HG03354 (cell line): Measurements from ENCODE around the gene ERLEC1.
"Not testable (repeated sequence)": the region's sequence is repeated elsewhere in the genome, so short reads cannot be mapped to it uniquely, and the experiment has no call there.

Source experiments
- ATAC-seq: cut with Tn5 transposase; IDR thresholded peaks from one replicate; pipeline ENCODE4 v1.9.1; 2021; ENCODE audit warnings: mild to moderate bottlenecking; ENCODE audit not compliant: unreplicated experiment, poor library complexity, severe bottlenecking

Gene ERLEC1, protein sequence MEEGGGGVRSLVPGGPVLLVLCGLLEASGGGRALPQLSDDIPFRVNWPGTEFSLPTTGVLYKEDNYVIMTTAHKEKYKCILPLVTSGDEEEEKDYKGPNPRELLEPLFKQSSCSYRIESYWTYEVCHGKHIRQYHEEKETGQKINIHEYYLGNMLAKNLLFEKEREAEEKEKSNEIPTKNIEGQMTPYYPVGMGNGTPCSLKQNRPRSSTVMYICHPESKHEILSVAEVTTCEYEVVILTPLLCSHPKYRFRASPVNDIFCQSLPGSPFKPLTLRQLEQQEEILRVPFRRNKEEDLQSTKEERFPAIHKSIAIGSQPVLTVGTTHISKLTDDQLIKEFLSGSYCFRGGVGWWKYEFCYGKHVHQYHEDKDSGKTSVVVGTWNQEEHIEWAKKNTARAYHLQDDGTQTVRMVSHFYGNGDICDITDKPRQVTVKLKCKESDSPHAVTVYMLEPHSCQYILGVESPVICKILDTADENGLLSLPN

DNA sequence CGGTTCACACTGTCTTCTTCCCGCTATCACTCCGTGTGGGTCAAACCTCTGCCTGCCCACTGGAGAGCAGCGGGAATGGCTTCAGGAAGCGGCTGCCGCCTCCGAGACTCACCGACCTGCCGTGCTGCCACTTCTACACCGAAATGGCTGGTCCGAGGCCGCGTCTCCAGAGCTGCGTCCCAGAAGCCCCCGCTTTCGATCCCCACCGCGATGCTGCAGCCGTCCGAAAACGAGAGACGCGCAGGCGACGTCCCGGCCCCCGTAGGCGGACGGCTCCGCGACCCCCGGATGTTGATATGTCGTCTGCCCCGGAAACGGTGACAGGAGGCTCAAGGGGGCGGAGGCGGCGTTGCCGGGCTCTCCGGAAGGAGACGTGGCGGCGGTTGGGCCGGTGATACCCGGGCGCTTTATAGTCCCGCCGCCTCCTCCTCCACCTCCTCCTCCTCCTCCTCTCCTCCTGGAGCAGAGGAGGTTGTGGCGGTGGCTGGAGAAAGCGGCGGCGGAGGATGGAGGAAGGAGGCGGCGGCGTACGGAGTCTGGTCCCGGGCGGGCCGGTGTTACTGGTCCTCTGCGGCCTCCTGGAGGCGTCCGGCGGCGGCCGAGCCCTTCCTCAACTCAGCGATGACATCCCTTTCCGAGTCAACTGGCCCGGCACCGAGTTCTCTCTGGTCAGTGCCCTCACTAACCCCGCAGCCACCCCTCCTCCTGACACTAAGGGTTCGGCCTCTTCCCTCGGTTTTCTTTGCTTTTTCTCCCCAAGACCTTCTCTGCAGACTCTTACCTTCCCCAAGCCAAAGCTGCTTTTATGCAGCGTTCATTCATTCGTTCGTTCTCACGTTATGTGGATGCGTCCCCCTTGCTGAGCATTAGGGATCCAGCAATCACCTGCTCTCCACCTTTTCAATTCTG lies at the start of gene ERLEC1, which contains the start of gene ASB3:
Gene ERLEC1 (plus strand): TSS at position 340 of the 909 bp plus-strand sequence. CDS start 167 bp downstream, at position 507.
Gene ASB3 (minus strand): TSS at position 249 of the 909 bp plus-strand sequence. CDS start 21,381 bp downstream, outside the sequence.
- peak; percentile 97 for ATAC-seq

DNA sequence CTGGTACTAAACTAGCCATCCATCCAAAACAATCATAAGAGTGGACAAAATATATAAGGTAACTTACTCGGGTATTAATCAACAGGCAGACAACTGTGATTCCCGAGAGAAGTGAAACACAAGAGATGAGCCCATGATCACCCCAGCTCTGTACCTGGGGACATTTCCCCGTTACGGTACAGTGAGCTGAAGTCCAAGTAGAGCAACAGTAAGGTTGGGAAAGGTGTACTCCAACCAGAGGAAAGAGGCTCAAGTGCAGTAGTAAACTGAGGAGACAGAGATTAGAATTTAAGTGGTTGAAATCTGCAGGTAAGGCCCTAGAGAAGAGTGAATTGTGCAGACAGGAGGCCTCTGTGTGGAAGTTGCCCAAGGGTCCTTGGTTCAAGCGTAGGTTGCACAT lies 49.8 kb upstream of the ERLEC1 start:
- ATAC-seq: no peak

DNA sequence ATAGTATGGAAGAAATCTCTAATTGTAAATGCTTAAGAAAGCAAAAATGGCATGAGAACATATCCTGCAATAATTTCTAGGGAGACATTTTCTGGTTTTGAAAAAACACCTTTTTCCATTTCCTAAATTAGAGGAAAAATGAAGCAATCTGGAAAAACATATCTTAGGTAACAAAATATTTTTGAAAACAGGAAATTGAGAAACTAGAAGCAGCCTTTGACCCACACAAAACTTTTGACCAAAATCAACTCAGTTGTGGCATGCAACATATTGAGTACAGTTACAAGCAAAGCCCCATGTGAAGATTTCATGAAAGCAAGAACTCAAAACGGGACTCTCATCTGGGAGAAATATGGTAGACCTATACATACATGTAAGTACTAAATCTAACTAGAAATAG lies 47.8 kb upstream of the ERLEC1 start:
- no peak for ATAC-seq

DNA sequence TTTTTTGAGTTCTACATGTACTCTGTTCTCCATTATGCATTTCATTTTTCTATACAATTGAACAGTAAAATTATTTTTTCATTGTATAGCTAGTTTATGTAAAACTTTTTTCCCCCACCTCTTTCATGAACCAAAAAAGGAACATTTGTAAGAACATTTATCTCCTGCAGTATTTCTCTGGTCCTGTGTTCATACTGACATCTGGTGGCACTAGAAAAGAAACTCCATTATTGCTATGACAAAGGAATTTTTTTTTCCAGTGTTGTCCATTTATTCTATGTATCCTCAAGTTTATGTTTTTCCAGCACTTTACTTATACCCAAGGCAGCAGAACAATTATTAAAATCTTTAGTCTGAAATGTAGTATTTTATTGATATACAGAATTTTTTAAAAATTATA lies 46.7 kb upstream of the ERLEC1 start:
- ATAC-seq: no peak

DNA sequence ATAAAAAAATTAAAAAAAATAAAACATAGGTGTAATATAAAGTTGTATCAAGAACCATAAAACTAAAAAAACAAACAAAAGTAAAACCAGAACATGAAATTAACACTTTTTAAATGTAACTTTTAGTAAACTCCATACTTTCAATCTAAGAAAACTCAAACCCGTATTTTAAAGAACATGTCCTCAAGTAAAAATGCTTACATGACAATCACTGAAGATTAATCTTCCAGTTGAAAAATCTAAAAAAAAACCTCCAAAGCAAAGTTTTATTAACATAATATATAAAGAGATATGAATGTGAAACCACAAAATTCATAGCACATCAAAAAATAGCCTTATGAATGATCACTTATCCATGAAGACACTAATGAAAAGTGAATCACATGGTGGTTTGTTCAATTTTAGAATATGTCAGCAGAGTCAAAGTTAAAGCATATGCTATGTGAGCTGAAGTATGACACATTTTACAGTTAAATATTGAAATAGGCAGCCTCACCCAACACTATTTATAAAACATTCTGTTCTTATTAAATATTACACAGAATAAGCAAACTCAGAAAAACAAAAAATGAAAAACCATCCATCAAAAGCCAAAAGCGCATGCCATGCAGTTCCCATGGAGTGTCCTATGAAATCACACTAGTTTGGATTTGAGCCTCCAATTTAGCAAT lies 42.3 kb upstream of the ERLEC1 start:
- ATAC-seq: no peak

DNA sequence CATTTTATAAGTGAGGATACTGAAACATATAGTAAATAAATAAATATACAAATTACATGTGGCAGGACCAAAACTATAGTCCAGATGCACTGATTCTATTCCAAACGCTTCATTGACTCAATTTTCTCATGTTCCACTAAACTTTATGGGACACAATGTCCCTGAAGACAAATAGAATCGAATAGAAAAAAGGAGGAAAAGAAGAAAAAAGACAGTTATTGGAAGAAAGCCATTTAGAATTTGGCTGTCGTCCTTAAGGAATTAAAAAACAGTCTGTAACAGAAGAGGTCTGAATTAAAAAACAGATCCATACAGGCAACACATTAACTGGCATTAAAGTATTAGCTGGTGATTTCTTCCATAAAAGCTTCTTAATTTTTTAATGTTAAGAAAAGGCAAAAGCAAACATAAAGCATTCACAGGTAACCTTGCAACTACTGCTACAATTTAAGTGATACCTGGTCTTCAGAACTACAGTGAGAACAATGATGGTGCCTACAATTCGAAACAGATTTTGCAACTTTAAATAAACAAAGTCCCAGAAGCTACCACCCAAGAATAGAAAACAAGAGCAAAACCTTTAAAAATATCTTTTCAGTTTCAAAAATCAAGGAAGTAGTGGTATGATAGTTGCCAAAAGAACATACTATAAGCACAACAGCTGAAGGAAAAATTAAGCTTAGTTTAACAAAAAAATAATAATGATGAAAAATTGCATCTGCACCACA lies 36.6 kb upstream of the ERLEC1 start:
- no peak for ATAC-seq

DNA sequence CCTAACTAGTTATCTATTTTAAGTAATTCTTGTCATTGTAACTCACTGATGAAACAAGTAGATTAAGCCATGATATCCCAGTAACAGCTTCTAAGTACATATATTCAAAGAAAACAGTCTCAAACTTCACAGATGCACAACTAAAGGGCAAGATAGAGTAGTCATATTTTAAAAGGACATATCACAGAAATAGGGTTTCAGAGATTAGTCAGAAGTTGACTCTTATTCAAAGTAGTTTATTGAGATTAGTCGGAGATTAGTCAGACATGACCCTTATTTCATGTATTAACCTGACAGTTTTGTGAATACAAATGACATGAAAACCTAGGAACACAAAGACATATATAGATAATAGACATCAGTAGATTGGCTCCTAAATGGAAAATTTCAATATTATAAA lies 35.1 kb upstream of the ERLEC1 start:
- peak; percentile 92 for ATAC-seq

DNA sequence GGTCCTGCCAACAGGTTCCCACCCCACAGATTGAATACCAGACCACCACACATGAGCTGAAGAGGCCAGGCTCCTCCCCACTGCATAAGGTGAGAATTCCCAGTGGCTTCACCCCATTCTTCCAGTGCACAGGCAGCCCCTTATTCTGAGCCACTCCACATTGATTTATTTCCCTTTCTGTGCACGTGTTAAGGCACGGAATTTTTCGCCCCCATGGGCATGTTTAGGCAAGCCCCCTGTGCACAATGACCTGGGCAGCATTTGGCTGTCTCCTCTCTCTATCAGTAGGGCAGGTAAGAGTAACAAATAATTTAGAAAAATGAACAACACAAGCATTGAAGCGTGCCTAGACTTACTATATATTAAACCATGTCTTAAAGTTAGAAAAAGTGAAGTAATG lies 34.5 kb upstream of the ERLEC1 start:
- ATAC-seq: no peak

DNA sequence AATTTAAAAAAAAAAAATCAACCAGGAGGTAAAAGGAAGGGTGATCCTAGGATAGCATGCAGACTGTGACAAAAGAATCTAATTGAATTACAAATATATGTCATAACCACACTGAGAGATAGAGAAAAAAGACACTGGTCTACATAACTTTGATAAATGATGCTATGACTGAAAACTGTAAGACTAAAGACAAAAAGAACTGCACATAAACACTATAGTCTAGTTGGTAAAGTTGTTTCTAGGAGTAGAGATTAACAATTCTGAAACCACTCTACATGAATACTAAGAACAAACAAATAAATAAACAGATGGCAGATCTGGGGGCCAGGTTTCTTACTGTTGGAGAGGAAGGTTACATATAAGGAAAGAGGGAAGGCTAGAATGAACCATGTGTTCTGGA lies 33.8 kb upstream of the ERLEC1 start:
- ATAC-seq: no peak

DNA sequence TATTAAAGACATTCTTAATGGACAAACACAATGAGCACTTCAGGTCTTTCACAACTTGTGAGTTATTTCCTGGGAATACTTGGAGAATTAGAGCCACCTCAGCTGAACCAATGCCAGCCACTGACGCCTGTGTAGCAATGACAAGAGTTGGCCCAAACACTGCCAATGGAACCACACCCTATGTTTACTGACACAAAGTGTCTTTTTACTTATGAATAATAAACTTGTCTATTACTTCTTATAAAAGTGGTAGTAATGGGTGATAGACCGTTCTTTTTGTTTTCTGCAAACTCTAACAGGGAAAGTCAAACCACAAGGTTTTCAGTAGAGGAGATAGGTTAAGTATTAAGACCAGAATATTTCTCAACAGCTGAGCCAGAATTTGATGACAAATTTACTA lies 31.7 kb upstream of the ERLEC1 start:
- ATAC-seq: peak; percentile 44

DNA sequence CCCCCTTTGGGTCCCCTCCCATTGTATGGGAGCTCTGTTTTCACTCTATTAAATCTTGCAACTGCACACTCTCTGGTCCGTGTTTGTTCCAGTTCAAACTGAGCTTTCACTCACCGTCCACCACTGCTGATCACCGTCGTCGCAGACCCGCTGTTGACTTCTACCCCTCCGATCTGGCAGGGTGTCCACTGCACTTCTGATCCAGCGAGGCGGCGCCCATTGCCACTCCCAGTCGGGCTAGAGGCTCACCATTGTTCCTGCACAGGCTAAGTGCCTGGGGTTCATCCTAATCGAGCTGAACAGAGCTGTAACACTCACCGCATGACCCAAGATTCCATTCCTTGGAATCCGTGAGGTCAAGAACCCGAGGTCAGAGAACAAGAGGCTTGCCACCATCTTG lies 30.2 kb upstream of the ERLEC1 start:
- ATAC-seq: no peak

DNA sequence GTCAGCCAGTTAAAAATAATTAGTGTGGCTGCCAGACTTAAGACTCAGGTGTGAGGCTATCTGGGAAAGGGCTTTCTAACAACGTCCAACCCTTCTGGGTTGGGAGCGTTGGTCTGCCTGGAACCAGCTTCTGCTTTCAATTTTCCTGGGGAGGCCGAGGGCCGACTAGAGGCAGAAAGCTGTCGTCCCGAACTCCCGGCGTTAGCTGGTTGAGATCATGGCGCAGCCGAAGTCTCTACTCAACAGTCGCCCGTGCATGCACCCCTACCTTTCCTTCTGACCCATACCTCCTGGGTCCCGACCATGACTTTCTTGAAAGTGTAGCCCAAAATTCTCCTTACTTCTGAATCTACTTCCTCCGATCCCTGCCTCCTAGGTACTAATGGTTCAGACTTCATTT lies 29.6 kb upstream of the ERLEC1 start:
- ATAC-seq: not testable (repeated sequence)

DNA sequence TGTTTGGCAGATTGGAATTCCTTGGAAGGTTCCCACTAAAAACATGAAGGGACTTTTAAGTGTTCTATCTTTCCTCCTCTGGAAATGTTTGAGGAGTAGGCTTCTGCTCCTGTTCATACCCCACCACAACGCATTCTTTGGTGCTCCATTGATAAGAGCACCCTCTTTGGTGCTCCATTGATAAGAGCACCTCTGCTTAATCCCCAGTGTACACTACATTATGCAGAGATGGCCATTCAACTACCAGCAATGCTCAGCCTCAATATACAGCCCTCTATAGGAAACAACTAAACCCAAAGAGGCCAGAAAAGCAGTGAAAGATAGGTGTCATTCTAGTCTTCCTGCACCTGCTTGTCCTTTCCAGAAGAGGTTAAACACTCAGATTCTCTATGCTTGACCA lies 21.1 kb upstream of the ERLEC1 start:
- no peak for ATAC-seq

DNA sequence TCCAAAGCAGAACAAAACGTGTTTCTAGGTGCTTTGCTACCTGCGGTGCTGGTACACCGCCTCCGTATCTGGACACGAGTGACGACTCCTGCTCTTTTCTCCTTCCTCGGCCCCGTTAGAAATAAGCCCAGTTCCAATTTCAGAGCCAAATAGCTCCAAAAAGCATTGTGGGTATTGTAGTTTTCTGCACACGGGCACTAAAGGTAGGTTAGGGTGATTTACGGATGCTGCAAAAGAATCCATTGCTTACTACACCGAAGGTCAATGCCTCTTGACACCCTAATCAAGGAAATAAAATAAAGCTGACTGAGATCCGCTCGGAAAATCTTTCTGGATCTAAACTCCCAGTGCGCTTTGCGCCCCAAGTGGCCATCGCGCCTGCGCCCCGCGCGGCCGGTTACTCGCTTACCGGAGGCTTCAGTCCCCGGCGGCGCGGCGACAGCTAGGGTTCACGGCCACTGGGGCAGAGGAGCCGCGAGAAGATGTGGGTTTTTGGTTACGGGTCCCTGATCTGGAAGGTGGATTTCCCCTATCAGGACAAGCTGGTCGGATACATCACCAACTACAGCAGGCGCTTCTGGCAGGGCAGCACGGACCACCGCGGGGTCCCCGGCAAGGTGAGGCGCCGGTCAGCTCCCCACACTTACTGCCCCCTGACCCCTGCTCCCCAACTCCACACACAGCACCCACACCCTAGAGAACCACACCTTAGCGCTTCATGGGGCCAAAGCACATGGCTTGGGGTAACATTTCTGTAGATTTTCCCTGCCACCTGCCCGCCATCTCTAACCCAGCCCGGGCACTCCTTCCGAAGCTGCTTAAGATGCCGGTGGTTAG lies 19.2 kb upstream of the ERLEC1 start, which contains the start of gene CHAC2:
Gene CHAC2 (plus strand): TSS at position 400 of the 837 bp plus-strand sequence. CDS start 83 bp downstream, at position 483.
- peak; percentile 94 for ATAC-seq

DNA sequence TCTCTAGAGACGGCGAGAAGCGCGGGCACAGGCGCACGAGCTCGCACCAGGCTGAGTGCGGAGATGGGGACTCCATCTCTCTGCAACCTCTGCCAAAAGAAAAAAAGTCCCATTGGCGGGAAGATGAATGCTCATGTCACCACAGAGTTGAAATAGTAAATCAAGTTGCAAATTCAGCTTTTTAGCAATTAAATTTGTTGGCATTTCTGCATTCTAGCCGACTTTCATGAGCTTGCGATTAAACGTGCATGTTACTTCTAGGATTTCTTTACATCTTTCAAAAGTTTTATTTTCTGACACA lies 18.7 kb upstream of the ERLEC1 start:
- ATAC-seq: peak; percentile 57

DNA sequence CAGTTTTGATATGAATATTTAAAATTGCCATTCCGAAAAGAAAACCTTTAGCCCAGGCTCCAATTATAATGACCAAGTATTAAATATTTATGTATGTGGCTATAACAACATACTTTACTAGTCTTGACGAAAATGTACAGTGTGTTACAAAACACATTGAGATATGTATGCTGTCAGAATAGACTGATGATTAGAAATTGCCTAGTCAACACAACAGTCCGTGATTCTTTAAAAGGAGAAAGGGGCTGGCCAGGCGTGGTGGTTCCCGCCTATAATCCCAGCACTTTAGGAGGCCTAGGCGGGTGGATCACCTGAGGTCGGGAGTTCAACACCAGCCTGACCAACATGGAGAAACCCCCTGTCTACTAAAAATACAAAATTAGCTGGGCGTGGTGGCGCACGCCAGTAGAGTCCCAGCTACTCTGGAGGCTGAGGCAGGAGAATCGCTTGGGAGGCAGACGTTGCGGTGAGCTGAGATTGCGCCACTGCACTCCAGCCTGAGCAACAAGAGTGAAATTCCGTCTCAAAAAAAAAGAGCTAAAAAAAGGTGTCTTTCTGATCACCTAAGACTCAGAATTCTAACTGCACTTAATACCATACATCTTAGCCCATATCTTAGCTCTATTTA lies 17.4 kb upstream of the ERLEC1 start:
- ATAC-seq: no peak

DNA sequence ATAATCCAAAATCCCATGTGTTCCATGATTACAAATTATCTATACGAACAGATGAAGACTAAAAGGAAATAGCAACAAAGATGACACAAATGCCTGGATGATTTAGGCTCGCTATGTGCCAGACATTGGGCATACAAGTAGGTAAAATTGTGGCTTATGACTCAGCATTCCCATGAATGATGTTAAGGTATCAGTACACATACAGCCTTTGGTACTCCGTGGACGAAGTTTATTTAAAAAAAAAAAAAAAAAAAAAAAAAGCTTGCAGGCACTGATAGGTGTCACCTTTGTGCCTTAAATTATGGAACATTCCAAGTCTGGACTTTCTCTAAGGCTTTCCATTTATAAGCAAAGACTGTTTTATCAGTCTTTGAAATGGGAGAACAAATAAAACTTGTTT lies 16.6 kb upstream of the ERLEC1 start:
- ATAC-seq: no peak

DNA sequence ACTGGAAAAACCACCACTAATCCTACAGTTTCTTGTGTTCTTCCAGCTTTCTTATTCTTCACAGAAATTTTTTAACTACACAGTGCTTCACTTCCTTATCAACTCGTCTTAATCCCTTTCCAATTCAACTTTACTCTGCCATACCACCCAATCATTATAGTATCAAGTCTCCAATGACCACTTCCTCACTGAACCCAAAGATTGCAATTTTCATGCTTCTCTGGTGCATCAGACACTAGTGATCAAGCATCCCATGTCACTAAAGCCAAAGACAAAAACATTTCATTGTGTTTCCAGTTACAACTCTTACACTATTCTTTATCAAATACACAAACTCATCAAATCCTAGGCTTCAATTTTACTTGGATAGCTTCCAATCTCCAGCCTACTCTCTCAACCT lies 9.7 kb upstream of the ERLEC1 start:
- ATAC-seq: no peak
